Measurements from ENCODE around the gene ALS2CL. TPM values are rescaled to one million over a fixed set of nuclear protein-coding genes. Genes with fewer than 3 reads are reported as not detected.

ALS2CL gene
- total RNA-seq, 1 experiment from 2014 or later, result 4.9 TPM

- no peak overlapping the region for H2AFZ ChIP-seq (ENCODE audit: low read length)
- H2BK20ac ChIP-seq (ENCODE audit: low read depth, low read length, poor library complexity, severe bottlenecking), result no peak overlapping the region
- H3K9ac ChIP-seq (ENCODE audit: extremely low read depth, insufficient read length, low read length), result no peak overlapping the region
- no peaks in the 10 kb centered on the region for H3K23me2 ChIP-seq (ENCODE audit: insufficient read length, low read depth, low read length, poor library complexity, severe bottlenecking)
- H3K4me1 ChIP-seq (ENCODE audit: insufficient read depth, low read length), result no peaks in the 10 kb centered on the region; the same call in 1 of the 2 replicates
- H3K9me3 ChIP-seq (ENCODE audit: control insufficient read depth, low read depth, low read length), result no peaks in the 10 kb centered on the region
- TF ChIP-seq, protein P1, sequence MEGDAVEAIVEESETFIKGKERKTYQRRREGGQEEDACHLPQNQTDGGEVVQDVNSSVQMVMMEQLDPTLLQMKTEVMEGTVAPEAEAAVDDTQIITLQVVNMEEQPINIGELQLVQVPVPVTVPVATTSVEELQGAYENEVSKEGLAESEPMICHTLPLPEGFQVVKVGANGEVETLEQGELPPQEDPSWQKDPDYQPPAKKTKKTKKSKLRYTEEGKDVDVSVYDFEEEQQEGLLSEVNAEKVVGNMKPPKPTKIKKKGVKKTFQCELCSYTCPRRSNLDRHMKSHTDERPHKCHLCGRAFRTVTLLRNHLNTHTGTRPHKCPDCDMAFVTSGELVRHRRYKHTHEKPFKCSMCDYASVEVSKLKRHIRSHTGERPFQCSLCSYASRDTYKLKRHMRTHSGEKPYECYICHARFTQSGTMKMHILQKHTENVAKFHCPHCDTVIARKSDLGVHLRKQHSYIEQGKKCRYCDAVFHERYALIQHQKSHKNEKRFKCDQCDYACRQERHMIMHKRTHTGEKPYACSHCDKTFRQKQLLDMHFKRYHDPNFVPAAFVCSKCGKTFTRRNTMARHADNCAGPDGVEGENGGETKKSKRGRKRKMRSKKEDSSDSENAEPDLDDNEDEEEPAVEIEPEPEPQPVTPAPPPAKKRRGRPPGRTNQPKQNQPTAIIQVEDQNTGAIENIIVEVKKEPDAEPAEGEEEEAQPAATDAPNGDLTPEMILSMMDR (conservative IDR thresholded peaks at IDR 0.05), result no peak
- peaks cover 2% of the 10 kb centered on the region for H3K27me3 Mint-ChIP-seq (ENCODE audit: low read depth)
- no peaks in the 10 kb centered on the region for H3K79me1 ChIP-seq (ENCODE audit: insufficient read depth, low read depth, low read length, poor library complexity, severe bottlenecking)
- H4K5ac ChIP-seq (ENCODE audit: insufficient read length, low read depth, low read length), result no peak overlapping the region
- H2BK120ac ChIP-seq (ENCODE audit: low read depth, low read length, poor library complexity, severe bottlenecking), result no peak overlapping the region
- H3T11ph ChIP-seq (ENCODE audit: low read length), result no peak overlapping the region
- no peak overlapping the region for H3K27ac Mint-ChIP-seq
- no peak overlapping the region for H2BK12ac ChIP-seq (ENCODE audit: insufficient read length, low read depth, low read length)
- H3K18ac ChIP-seq (ENCODE audit: insufficient read length, low read depth, low read length), result no peak overlapping the region
- no peak overlapping the region for H3K14ac ChIP-seq (ENCODE audit: insufficient read depth, low read length)
- H3K36me3 Mint-ChIP-seq (ENCODE audit: insufficient read depth in 1 of 3, low read depth in 3 of 3), result peaks cover 0 to under 1% (median 0%) of the 10 kb centered on the region in 3 experiments; a peak in 3 of 7 replicates
- peak; percentile 28 for DNase-seq
- H2BK5ac ChIP-seq (ENCODE audit: insufficient read length, low read length), result no peak overlapping the region
- no peak overlapping the region for H3K4ac ChIP-seq (ENCODE audit: low read depth, low read length)
- no peak overlapping the region for H3K56ac ChIP-seq (ENCODE audit: insufficient read length, low read depth, low read length)
- H3K4me2 ChIP-seq (ENCODE audit: insufficient read depth, insufficient read length, low read length), result no peak overlapping the region
- no CpG with 5 or more reads among the region's 6 CpGs for WGBS (ENCODE audit: extremely low coverage, insufficient read length, low lambda C conversion rate)
- H3K27ac ChIP-seq (ENCODE audit: insufficient read length, low read depth, low read length), result no peak overlapping the region
- no peak overlapping the region for H2BK15ac ChIP-seq (ENCODE audit: low read depth, low read length)
- no peaks in the 10 kb centered on the region for H3K27me3 ChIP-seq (ENCODE audit: insufficient read depth, low read length)
- H3K9me3 Mint-ChIP-seq, result peaks cover 3 to 9% of the 10 kb centered on the region in 2 experiments; a peak in 3 of 5 replicates
- H4K20me1 ChIP-seq (ENCODE audit: control insufficient read depth, insufficient read depth, insufficient read length), result no peaks in the 10 kb centered on the region
- no peak overlapping the region for H2AK5ac ChIP-seq (ENCODE audit: insufficient read length, low read length)
- H3K4me3 Mint-ChIP-seq, result no peak overlapping the region
- no peak overlapping the region for H3K23ac ChIP-seq (ENCODE audit: insufficient read length, low read depth, low read length)
- no peak overlapping the region for H4K8ac ChIP-seq (replicated peaks; ENCODE audit: insufficient read length, low read depth, low read length)
- H3K79me2 ChIP-seq (ENCODE audit: insufficient read depth, low read length), result no peaks in the 10 kb centered on the region
- H4K91ac ChIP-seq (ENCODE audit: insufficient read length, low read depth, low read length), result no peak overlapping the region
- H3K4me1 Mint-ChIP-seq, result peaks cover 2 to 5% of the 10 kb centered on the region in 2 experiments; a peak in 2 of 4 replicates
Measured at GRCh38 chr3:46646700-46647099, 46.8 kb downstream of the ALS2CL start.
